ENCODE measurements around the gene SLC25A48. TPM values are rescaled to one million over a fixed set of nuclear protein-coding genes. Genes with fewer than 3 reads are reported as not detected.

Gene SLC25A48
- total RNA-seq, 1 experiment from 2014 or later: not detected

DNA sequence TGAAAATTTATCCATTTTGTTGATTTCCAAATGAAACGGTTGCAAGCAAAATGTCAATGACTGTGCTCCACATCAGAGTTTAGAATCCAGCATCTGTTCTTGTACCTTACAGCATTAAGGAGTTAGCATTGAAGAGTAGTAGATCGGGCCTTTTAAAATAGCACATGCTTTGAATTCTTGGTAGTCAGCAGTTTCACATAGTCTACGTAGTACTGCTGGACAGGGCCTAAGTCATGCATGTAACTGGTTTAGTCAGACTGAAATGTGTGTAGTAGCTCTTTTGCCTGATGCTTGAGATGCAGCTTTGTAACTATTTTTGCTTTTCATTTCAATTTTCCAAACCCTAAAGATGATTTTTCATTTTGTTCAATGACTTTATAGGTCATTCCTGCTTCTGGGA, 100.5 kb downstream of the SLC25A48 start:
- ATAC-seq (no peak), DNase-seq (ENCODE audit: low read depth, low spot score) (no peak)
- Histone ChIP-seq H3K27me3 (ENCODE audit: control insufficient read depth, insufficient read depth, low read length) (no peaks in the 10 kb centered on the region), H3K9me3 (ENCODE audit: control insufficient read depth, insufficient read depth, low read depth, low read length) (no peaks in the 10 kb centered on the region), H3K4me1 (ENCODE audit: control insufficient read depth, insufficient read depth, low read length) (no peaks in the 10 kb centered on the region), H3K27ac (ENCODE audit: low read length) (no peak overlapping the region), H3K36me3 (ENCODE audit: control insufficient read depth, insufficient read depth, low read length) (no peaks in the 10 kb centered on the region), H3K4me3 (ENCODE audit: low read depth in 2 of 2, low read length in 2 of 2) (no peak overlapping the region)
- POLR2A ChIA-PET: no interaction called here
- TF ChIP-seq, protein P1, sequence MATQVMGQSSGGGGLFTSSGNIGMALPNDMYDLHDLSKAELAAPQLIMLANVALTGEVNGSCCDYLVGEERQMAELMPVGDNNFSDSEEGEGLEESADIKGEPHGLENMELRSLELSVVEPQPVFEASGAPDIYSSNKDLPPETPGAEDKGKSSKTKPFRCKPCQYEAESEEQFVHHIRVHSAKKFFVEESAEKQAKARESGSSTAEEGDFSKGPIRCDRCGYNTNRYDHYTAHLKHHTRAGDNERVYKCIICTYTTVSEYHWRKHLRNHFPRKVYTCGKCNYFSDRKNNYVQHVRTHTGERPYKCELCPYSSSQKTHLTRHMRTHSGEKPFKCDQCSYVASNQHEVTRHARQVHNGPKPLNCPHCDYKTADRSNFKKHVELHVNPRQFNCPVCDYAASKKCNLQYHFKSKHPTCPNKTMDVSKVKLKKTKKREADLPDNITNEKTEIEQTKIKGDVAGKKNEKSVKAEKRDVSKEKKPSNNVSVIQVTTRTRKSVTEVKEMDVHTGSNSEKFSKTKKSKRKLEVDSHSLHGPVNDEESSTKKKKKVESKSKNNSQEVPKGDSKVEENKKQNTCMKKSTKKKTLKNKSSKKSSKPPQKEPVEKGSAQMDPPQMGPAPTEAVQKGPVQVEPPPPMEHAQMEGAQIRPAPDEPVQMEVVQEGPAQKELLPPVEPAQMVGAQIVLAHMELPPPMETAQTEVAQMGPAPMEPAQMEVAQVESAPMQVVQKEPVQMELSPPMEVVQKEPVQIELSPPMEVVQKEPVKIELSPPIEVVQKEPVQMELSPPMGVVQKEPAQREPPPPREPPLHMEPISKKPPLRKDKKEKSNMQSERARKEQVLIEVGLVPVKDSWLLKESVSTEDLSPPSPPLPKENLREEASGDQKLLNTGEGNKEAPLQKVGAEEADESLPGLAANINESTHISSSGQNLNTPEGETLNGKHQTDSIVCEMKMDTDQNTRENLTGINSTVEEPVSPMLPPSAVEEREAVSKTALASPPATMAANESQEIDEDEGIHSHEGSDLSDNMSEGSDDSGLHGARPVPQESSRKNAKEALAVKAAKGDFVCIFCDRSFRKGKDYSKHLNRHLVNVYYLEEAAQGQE (IDR thresholded peaks at IDR 0.05; ENCODE audit: insufficient read depth in 1 of 2, low read depth in 2 of 2, low read length in 1 of 2): peak in 1 of 2 experiments; percentile 35; a peak in 1 of 4 replicates
- no peak for TF ChIP-seq POLR2AphosphoS5 (IDR thresholded peaks at IDR 0.05; ENCODE audit: low read depth, low read length)
- in situ Hi-C loops (cut with HindIII; ENCODE audit: low pct_unique_long_range_greater_than_20kb, low sequenced_read_pairs): no loop called here
- CTCF ChIA-PET: no interaction called here
- no TSS peak for BruUV-seq (replicated peaks)
- intact Hi-C loops (cut with micrococcal nuclease; ENCODE audit: unreplicated experiment): no loop called here

DNA sequence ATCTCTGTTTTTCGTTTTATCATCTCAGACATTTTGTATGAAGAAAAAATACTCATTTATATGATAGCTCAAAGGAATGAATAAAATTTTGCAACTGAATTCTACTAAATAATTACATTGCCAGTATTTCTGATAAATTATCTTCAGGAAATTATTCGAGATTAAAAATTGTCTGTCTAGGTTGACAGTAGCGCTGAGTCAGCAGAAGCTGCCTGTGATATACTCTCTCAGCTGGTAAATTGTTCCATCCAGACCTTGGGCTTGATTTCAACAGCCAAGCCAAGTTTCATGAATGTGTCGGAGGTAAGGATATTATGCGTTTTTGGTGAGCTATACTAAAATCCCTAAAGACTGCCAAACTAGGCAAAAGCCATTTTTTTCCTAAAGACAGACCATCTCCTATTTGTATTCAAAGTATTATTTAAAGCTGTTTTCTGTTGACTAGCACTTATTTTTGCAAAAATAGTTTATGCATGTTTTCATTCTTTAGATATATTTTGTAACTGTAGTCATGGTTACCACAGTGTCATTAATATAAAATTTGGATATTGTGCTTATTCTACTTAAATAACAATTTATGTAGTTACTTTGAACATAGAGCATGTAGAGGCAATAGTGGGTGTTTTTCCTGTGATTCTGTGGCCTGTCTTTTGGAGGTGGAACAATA, 102.9 kb downstream of the SLC25A48 start:
- ATAC-seq: no peak
- H3K4me1 ChIP-seq (ENCODE audit: control insufficient read depth, insufficient read depth, low read length): no peaks in the 10 kb centered on the region
- H3K27ac ChIP-seq (ENCODE audit: low read length): no peak overlapping the region
- TF ChIP-seq, protein P1 (IDR thresholded peaks at IDR 0.05; ENCODE audit: insufficient read depth in 1 of 2, low read depth in 2 of 2, low read length in 1 of 2): no peak
- TF ChIP-seq TCF7L2 (IDR thresholded peaks at IDR 0.05; ENCODE audit: low read depth, low read length) (no peak), POLR2AphosphoS5 (IDR thresholded peaks at IDR 0.05; ENCODE audit: low read depth, low read length) (no peak), SIN3A (IDR thresholded peaks at IDR 0.05; ENCODE audit: borderline replicate concordance, insufficient read depth, low read depth, low read length) (no peak)
- TF ChIP-seq, protein P2, sequence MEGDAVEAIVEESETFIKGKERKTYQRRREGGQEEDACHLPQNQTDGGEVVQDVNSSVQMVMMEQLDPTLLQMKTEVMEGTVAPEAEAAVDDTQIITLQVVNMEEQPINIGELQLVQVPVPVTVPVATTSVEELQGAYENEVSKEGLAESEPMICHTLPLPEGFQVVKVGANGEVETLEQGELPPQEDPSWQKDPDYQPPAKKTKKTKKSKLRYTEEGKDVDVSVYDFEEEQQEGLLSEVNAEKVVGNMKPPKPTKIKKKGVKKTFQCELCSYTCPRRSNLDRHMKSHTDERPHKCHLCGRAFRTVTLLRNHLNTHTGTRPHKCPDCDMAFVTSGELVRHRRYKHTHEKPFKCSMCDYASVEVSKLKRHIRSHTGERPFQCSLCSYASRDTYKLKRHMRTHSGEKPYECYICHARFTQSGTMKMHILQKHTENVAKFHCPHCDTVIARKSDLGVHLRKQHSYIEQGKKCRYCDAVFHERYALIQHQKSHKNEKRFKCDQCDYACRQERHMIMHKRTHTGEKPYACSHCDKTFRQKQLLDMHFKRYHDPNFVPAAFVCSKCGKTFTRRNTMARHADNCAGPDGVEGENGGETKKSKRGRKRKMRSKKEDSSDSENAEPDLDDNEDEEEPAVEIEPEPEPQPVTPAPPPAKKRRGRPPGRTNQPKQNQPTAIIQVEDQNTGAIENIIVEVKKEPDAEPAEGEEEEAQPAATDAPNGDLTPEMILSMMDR (IDR thresholded peaks at IDR 0.05): no peak
- H3K27me3 ChIP-seq (ENCODE audit: control insufficient read depth, insufficient read depth, low read length): no peaks in the 10 kb centered on the region
- DNase-seq (ENCODE audit: low read depth, low spot score): no peak
- POLR2A ChIA-PET: no interaction called here
- no peaks in the 10 kb centered on the region for H3K36me3 ChIP-seq (ENCODE audit: control insufficient read depth, insufficient read depth, low read length)
- in situ Hi-C loops (cut with HindIII; ENCODE audit: low pct_unique_long_range_greater_than_20kb, low sequenced_read_pairs): no loop called here
- intact Hi-C loops (cut with micrococcal nuclease; ENCODE audit: unreplicated experiment): no loop called here
- CTCF ChIA-PET: no interaction called here
- H3K9me3 ChIP-seq (ENCODE audit: control insufficient read depth, insufficient read depth, low read depth, low read length): no peaks in the 10 kb centered on the region
- BruUV-seq (replicated peaks): no TSS peak
- no peak overlapping the region for H3K4me3 ChIP-seq (ENCODE audit: low read depth in 2 of 2, low read length in 2 of 2)

Small RNA genes lying within 50 kb of the gene (microRNA-seq; reads per million reads assigned to microRNA genes)
- gene MIR5692C1 (ENCODE audit: unreplicated experiment): not detected

Other genes with a start within 250 kb of the SLC25A48 start
- gene IL9, start 61.2 kb downstream of the SLC25A48 start, total RNA-seq (2021; ENCODE audit: unreplicated experiment): not detected
- gene LECT2, start 120.3 kb downstream of the SLC25A48 start, total RNA-seq (2021; ENCODE audit: unreplicated experiment): not detected
- gene TGFBI, start 194.3 kb downstream of the SLC25A48 start, total RNA-seq (2021; ENCODE audit: unreplicated experiment): 314 TPM